Activated CD8-positive, alpha-beta memory T cell treated with anti-CD3 and anti-CD28 coated beads for 4 hours (primary cell): ENCODE results near the gene EYA4.

Source experiments
- DNase-seq, 2 donors: peaks; one replicate each; pipeline ENCODE4 v3.0.0-alpha.2; 2020; ENCODE audit warnings: low read depth in 2 of 2

The EYA4 gene

GRCh38 chr6:133447924-133448323, 206.8 kb downstream of the EYA4 start:
- no peak for DNase-seq

GRCh38 chr6:133456439-133456838, 215.3 kb downstream of the EYA4 start:
- no peak for DNase-seq

- DNase-seq = no peak
These were observed 215.8 kb downstream of the EYA4 start for GRCh38 chr6:133456944-133457343.

- DNase-seq = no peak
These were observed 218.9 kb downstream of the EYA4 start for GRCh38 chr6:133460101-133460500.

GRCh38 chr6:133463790-133464189, 222.6 kb downstream of the EYA4 start:
- no peak for DNase-seq

- no peak for DNase-seq
These were observed 225.5 kb downstream of the EYA4 start for GRCh38 chr6:133466680-133467079.

GRCh38 chr6:133467231-133467981, 226.2 kb downstream of the EYA4 start:
- DNase-seq = no peak

GRCh38 chr6:133467982-133468380, 226.8 kb downstream of the EYA4 start:
- no peak for DNase-seq

- DNase-seq = no peak
These were observed 227.4 kb downstream of the EYA4 start for GRCh38 chr6:133468591-133468990.

GRCh38 chr6:133474516-133474915, 233.4 kb downstream of the EYA4 start:
- DNase-seq = no peak

- DNase-seq = no peak
These were observed 237.5 kb downstream of the EYA4 start for GRCh38 chr6:133478673-133479072.

GRCh38 chr6:133487174-133487573, 246.0 kb downstream of the EYA4 start:
- DNase-seq = no peak

- no peak for DNase-seq
These were observed 254.2 kb downstream of the EYA4 start for GRCh38 chr6:133495205-133495903.

GRCh38 chr6:133499662-133500061, 258.5 kb downstream of the EYA4 start:
- no peak for DNase-seq

- DNase-seq = no peak
These were observed 260.6 kb downstream of the EYA4 start for GRCh38 chr6:133501675-133502270.

- DNase-seq = no peak
These were observed 261.5 kb downstream of the EYA4 start for GRCh38 chr6:133502441-133503335.

GRCh38 chr6:133503336-133503729, 262.2 kb downstream of the EYA4 start:
- no peak for DNase-seq

GRCh38 chr6:133504158-133504557, 263.0 kb downstream of the EYA4 start:
- DNase-seq = no peak

- DNase-seq = no peak
These were observed 263.6 kb downstream of the EYA4 start for GRCh38 chr6:133504761-133505160.

GRCh38 chr6:133505681-133506080, 264.5 kb downstream of the EYA4 start:
- no peak for DNase-seq

GRCh38 chr6:133512410-133513016, 271.4 kb downstream of the EYA4 start:
- no peak for DNase-seq

GRCh38 chr6:133523816-133524215, 282.7 kb downstream of the EYA4 start:
- no peak for DNase-seq
